ENCODE measurements around the gene RFX2. TPM values are rescaled to one million over a fixed set of nuclear protein-coding genes. Genes with fewer than 3 reads are reported as not detected.
"Not testable (repeated sequence)": the region's sequence is repeated elsewhere in the genome, so short reads cannot be mapped to it uniquely, and the experiment has no call there.

Gene RFX2
- total and polyA plus RNA-seq, 4 donors = 13.1 to 54.2 (median 20.0) TPM

- Histone ChIP-seq H3K9ac (ENCODE audit: insufficient read depth in 1 of 2, low read length in 2 of 2) (no peak overlapping the region), H3K9me3 (ENCODE audit: control insufficient read depth in 4 of 4, insufficient read depth in 3 of 4, low read length in 3 of 4) (no peaks in the 10 kb centered on the region), H3K36me3 (ENCODE audit: control insufficient read depth in 4 of 4, insufficient read depth in 4 of 4, low read length in 4 of 4) (peaks cover 0 to 2% (median 0%) of the 10 kb centered on the region in 4 donors), H3K27me3 (ENCODE audit: control insufficient read depth in 3 of 3, insufficient read depth in 3 of 3, low read length in 2 of 3) (no peaks in the 10 kb centered on the region), H3K4me1 (ENCODE audit: control insufficient read depth in 5 of 5, insufficient read depth in 5 of 5, low read length in 5 of 5) (peaks cover 0 to 12% (median 0%) of the 10 kb centered on the region in 5 donors), H3K27ac (ENCODE audit: low read depth in 1 of 2, low read length in 1 of 2) (peak overlapping the region in 1 of 2 donors; percentile 2), H3K4me3 (no peak overlapping the region)
- DNase-seq (no peak), ATAC-seq (ENCODE audit: insufficient read depth, low FRiP score) (no peak)
- no peak for TF ChIP-seq CTCF (IDR thresholded peaks at IDR 0.05; ENCODE audit: control extremely low read depth, extremely low read depth)
- WGBS, 2 donors = 93% methylated on average over 17 of the region's 17 CpGs
Measured at GRCh38 chr19:6073858-6074708, 36.2 kb downstream of the RFX2 start.

- not testable (repeated sequence) for H3K9ac ChIP-seq (ENCODE audit: insufficient read depth in 1 of 2, low read length in 2 of 2); DNase-seq; H3K27me3 ChIP-seq (ENCODE audit: control insufficient read depth in 3 of 3, insufficient read depth in 3 of 3, low read length in 2 of 3); H3K4me3 ChIP-seq; H3K36me3 ChIP-seq (ENCODE audit: control insufficient read depth in 4 of 4, insufficient read depth in 4 of 4, low read length in 4 of 4); H3K9me3 ChIP-seq (ENCODE audit: control insufficient read depth in 4 of 4, insufficient read depth in 3 of 4, low read length in 3 of 4); H3K27ac ChIP-seq (ENCODE audit: low read depth in 1 of 2, low read length in 1 of 2); ATAC-seq (ENCODE audit: insufficient read depth, low FRiP score)
- H3K4me1 ChIP-seq (ENCODE audit: control insufficient read depth in 5 of 5, insufficient read depth in 5 of 5, low read length in 5 of 5) = peaks cover 0 to 17% (median 0%) of the 10 kb centered on the region in 5 donors
- 93 to 94% methylated on average over 10 of the region's 10 CpGs for WGBS, 2 donors
Measured at GRCh38 chr19:6073233-6073632, 37.1 kb downstream of the RFX2 start.

GRCh38 chr19:6071875-6072274 lies 38.4 kb downstream of the RFX2 start:
- no peak overlapping the region for H3K9ac ChIP-seq (ENCODE audit: insufficient read depth in 1 of 2, low read length in 2 of 2)
- H3K27ac ChIP-seq (ENCODE audit: low read depth in 1 of 2, low read length in 1 of 2) = no peak overlapping the region
- peaks cover 0 to 2% (median 0%) of the 10 kb centered on the region in 4 donors for H3K36me3 ChIP-seq (ENCODE audit: control insufficient read depth in 4 of 4, insufficient read depth in 4 of 4, low read length in 4 of 4)
- 88 to 89% methylated on average over 8 of the region's 8 CpGs for WGBS, 2 donors
- no peak overlapping the region for H3K4me3 ChIP-seq
- H3K9me3 ChIP-seq (ENCODE audit: control insufficient read depth in 4 of 4, insufficient read depth in 3 of 4, low read length in 3 of 4) = no peaks in the 10 kb centered on the region
- peaks cover 9 to 15% (median 11%) of the 10 kb centered on the region in 5 donors for H3K4me1 ChIP-seq (ENCODE audit: control insufficient read depth in 5 of 5, insufficient read depth in 5 of 5, low read length in 5 of 5)
- no peak for TF ChIP-seq CTCF (IDR thresholded peaks at IDR 0.05; ENCODE audit: control extremely low read depth, extremely low read depth)
- H3K27me3 ChIP-seq (ENCODE audit: control insufficient read depth in 3 of 3, insufficient read depth in 3 of 3, low read length in 2 of 3) = no peaks in the 10 kb centered on the region
- no peak for DNase-seq
- no peak for ATAC-seq (ENCODE audit: insufficient read depth, low FRiP score)

GRCh38 chr19:6070720-6071485 lies 39.4 kb downstream of the RFX2 start:
- H3K27me3 ChIP-seq (ENCODE audit: control insufficient read depth in 3 of 3, insufficient read depth in 3 of 3, low read length in 2 of 3) = no peaks in the 10 kb centered on the region
- TF ChIP-seq CTCF (IDR thresholded peaks at IDR 0.05; ENCODE audit: control extremely low read depth, extremely low read depth) = no peak
- H3K27ac ChIP-seq (ENCODE audit: low read depth in 1 of 2, low read length in 1 of 2) = peak overlapping the region in 1 of 2 donors; percentile 63
- H3K9ac ChIP-seq (ENCODE audit: insufficient read depth in 1 of 2, low read length in 2 of 2) = no peak overlapping the region
- ATAC-seq (ENCODE audit: insufficient read depth, low FRiP score) = no peak
- no peaks in the 10 kb centered on the region for H3K9me3 ChIP-seq (ENCODE audit: control insufficient read depth in 4 of 4, insufficient read depth in 3 of 4, low read length in 3 of 4)
- WGBS, 2 donors = 78 to 81% methylated on average over 11 of the region's 11 CpGs
- peaks cover 0 to 2% (median 0%) of the 10 kb centered on the region in 4 donors for H3K36me3 ChIP-seq (ENCODE audit: control insufficient read depth in 4 of 4, insufficient read depth in 4 of 4, low read length in 4 of 4)
- peak in 1 of 3 donors; percentile 42 for DNase-seq
- H3K4me3 ChIP-seq = no peak overlapping the region
- peaks cover 17 to 19% (median 17%) of the 10 kb centered on the region in 5 donors for H3K4me1 ChIP-seq (ENCODE audit: control insufficient read depth in 5 of 5, insufficient read depth in 5 of 5, low read length in 5 of 5)
